ENCODE data around the gene MOV10. TPM values are rescaled to one million over a fixed set of nuclear protein-coding genes. Genes with fewer than 3 reads are reported as not detected.

Gene MOV10
- total and polyA plus RNA-seq, 2 of the 13 experiments (the other 11 are each of a cell fraction or from before 2014, with no cell fraction given): 56.4 to 58.2 TPM

DNA sequence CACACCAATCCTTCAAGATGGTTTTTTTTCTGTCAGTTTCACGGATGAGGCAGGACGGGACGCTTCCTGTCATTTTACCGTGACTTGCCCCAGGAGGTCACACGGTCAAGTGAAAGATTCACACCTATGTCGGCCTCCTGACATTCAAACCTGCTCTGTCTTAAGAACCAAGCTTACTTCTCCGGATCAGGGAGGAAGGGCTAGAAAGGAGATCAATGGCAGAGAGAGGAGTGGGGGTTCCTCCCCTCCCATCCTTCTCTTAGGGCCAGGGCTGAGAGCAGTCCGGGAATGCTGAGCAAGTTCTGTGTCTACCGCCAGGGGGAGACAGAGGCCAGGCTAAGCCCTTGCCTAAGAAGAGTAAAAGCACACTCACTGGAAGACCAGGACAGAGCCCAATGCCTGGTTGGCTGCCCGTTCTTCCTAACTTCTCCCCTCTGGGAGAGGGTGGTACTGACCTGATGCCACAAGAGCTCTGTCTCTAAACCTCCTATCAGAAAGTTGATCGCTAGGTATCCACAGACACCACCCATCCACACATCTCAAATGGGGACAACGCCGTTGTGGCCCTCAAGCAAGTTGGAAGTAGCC lies 41.8 kb downstream of the MOV10 start (continued):
- TF ChIP-seq, protein P1, sequence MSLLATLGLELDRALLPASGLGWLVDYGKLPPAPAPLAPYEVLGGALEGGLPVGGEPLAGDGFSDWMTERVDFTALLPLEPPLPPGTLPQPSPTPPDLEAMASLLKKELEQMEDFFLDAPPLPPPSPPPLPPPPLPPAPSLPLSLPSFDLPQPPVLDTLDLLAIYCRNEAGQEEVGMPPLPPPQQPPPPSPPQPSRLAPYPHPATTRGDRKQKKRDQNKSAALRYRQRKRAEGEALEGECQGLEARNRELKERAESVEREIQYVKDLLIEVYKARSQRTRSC (CRISPR knock-in tag; IDR thresholded peaks at IDR 0.05; ENCODE audit: low read depth): no peak
- TF ChIP-seq ZNF839 (CRISPR knock-in tag; IDR thresholded peaks at IDR 0.05; ENCODE audit: borderline replicate concordance) (no peak), ZNF790 (CRISPR knock-in tag; IDR thresholded peaks at IDR 0.05; ENCODE audit: borderline replicate concordance) (no peak), ISX (CRISPR knock-in tag; conservative IDR thresholded peaks at IDR 0.05) (no peak), ZNF160 (CRISPR knock-in tag; IDR thresholded peaks at IDR 0.05) (no peak), NKX3-1 (CRISPR knock-in tag; IDR thresholded peaks at IDR 0.05) (no peak), ZNF180 (CRISPR knock-in tag; IDR thresholded peaks at IDR 0.05; ENCODE audit: borderline replicate concordance, low read depth) (no peak), KLF15 (CRISPR knock-in tag; IDR thresholded peaks at IDR 0.05; ENCODE audit: borderline replicate concordance) (no peak), TBP (CRISPR knock-in tag; IDR thresholded peaks at IDR 0.05) (no peak), SKI (IDR thresholded peaks at IDR 0.05; ENCODE audit: partially characterized antibody) (peak; percentile 24), SALL1 (CRISPR knock-in tag; IDR thresholded peaks at IDR 0.05) (peak; percentile 55; the same call in 1 of the 2 replicates), ZNF556 (CRISPR knock-in tag; IDR thresholded peaks at IDR 0.05; ENCODE audit: borderline replicate concordance) (no peak), ZNF773 (CRISPR knock-in tag; IDR thresholded peaks at IDR 0.05; ENCODE audit: borderline replicate concordance) (no peak), SETDB1 (CRISPR knock-in tag; IDR thresholded peaks at IDR 0.05; ENCODE audit: borderline replicate concordance) (no peak), ZNF101 (CRISPR knock-in tag; IDR thresholded peaks at IDR 0.05; ENCODE audit: borderline replicate concordance, low read depth) (no peak)
- TF ChIP-seq, protein P2, sequence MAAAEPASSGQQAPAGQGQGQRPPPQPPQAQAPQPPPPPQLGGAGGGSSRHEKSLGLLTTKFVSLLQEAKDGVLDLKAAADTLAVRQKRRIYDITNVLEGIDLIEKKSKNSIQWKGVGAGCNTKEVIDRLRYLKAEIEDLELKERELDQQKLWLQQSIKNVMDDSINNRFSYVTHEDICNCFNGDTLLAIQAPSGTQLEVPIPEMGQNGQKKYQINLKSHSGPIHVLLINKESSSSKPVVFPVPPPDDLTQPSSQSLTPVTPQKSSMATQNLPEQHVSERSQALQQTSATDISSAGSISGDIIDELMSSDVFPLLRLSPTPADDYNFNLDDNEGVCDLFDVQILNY (CRISPR knock-in tag; conservative IDR thresholded peaks at IDR 0.05): no peak
- TF ChIP-seq, protein P3, sequence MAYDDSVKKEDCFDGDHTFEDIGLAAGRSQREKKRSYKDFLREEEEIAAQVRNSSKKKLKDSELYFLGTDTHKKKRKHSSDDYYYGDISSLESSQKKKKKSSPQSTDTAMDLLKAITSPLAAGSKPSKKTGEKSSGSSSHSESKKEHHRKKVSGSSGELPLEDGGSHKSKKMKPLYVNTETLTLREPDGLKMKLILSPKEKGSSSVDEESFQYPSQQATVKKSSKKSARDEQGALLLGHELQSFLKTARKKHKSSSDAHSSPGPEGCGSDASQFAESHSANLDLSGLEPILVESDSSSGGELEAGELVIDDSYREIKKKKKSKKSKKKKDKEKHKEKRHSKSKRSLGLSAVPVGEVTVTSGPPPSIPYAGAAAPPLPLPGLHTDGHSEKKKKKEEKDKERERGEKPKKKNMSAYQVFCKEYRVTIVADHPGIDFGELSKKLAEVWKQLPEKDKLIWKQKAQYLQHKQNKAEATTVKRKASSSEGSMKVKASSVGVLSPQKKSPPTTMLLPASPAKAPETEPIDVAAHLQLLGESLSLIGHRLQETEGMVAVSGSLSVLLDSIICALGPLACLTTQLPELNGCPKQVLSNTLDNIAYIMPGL (CRISPR knock-in tag; IDR thresholded peaks at IDR 0.05; ENCODE audit: borderline replicate concordance in 1 of 2, low read depth in 1 of 2): peak; percentile 67 to 80; a peak in 3 of 4 replicates
- TF ChIP-seq, protein P4, sequence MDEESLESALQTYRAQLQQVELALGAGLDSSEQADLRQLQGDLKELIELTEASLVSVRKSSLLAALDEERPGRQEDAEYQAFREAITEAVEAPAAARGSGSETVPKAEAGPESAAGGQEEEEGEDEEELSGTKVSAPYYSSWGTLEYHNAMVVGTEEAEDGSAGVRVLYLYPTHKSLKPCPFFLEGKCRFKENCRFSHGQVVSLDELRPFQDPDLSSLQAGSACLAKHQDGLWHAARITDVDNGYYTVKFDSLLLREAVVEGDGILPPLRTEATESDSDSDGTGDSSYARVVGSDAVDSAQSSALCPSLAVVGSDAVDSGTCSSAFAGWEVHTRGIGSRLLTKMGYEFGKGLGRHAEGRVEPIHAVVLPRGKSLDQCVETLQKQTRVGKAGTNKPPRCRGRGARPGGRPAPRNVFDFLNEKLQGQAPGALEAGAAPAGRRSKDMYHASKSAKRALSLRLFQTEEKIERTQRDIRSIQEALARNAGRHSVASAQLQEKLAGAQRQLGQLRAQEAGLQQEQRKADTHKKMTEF (CRISPR knock-in tag; IDR thresholded peaks at IDR 0.05): no peak
- TF ChIP-seq, protein P5, sequence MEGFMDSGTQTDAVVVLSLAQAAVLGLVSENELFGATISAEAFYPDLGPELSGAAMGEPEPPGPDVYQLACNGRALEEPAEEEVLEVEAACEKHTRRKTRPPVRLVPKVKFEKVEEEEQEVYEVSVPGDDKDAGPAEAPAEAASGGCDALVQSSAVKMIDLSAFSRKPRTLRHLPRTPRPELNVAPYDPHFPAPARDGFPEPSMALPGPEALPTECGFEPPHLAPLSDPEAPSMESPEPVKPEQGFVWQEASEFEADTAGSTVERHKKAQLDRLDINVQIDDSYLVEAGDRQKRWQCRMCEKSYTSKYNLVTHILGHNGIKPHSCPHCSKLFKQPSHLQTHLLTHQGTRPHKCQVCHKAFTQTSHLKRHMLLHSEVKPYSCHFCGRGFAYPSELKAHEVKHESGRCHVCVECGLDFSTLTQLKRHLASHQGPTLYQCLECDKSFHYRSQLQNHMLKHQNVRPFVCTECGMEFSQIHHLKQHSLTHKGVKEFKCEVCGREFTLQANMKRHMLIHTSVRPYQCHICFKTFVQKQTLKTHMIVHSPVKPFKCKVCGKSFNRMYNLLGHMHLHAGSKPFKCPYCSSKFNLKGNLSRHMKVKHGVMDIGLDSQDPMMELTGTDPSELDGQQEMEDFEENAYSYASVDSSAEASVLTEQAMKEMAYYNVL (CRISPR knock-in tag; IDR thresholded peaks at IDR 0.05; ENCODE audit: borderline replicate concordance): no peak
- TF ChIP-seq, protein P6, sequence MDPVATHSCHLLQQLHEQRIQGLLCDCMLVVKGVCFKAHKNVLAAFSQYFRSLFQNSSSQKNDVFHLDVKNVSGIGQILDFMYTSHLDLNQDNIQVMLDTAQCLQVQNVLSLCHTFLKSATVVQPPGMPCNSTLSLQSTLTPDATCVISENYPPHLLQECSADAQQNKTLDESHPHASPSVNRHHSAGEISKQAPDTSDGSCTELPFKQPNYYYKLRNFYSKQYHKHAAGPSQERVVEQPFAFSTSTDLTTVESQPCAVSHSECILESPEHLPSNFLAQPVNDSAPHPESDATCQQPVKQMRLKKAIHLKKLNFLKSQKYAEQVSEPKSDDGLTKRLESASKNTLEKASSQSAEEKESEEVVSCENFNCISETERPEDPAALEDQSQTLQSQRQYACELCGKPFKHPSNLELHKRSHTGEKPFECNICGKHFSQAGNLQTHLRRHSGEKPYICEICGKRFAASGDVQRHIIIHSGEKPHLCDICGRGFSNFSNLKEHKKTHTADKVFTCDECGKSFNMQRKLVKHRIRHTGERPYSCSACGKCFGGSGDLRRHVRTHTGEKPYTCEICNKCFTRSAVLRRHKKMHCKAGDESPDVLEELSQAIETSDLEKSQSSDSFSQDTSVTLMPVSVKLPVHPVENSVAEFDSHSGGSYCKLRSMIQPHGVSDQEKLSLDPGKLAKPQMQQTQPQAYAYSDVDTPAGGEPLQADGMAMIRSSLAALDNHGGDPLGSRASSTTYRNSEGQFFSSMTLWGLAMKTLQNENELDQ (CRISPR knock-in tag; IDR thresholded peaks at IDR 0.05; ENCODE audit: borderline replicate concordance): no peak
